GM12878 (cell line): Measurements from ENCODE around the gene ARHGEF3. TPM values are rescaled to one million over a fixed set of nuclear protein-coding genes. Genes with fewer than 3 reads are reported as not detected.

Source experiments
- ATF2 ChIP-seq: IDR thresholded peaks from 2 replicates; pipeline ENCODE4 v1.6.1; 2012; ENCODE audit warnings: low read length, inconsistent platforms
- BMI1 ChIP-seq: fragments of 450-650 bp; IDR thresholded peaks from 2 replicates; pipeline ENCODE4 v1.6.1; 2016; ENCODE audit warnings: mild to moderate bottlenecking, moderate library complexity, borderline replicate concordance
- CBFB ChIP-seq: IDR thresholded peaks from 2 replicates; pipeline ENCODE4 v1.6.1; 2016; ENCODE audit warnings: antibody characterized with exemption, low read depth
- CUX1 ChIP-seq: IDR thresholded peaks from 2 replicates; pipeline ENCODE4 v1.6.1; 2012; ENCODE audit warnings: improper control_type of control experiment, low read depth, low read length; ENCODE audit not compliant: insufficient replicate concordance
- E2F8 ChIP-seq: fragments of 450-650 bp; IDR thresholded peaks from 2 replicates; pipeline ENCODE4 v1.6.1; 2018; ENCODE audit warnings: mild to moderate bottlenecking, low read depth, moderate library complexity; ENCODE audit not compliant: partially characterized antibody
- ESRRA ChIP-seq: IDR thresholded peaks from 2 replicates; pipeline ENCODE4 v1.6.1; 2012; ENCODE audit warnings: mild to moderate bottlenecking, low read length, improper control_type of control experiment
- EZH2 ChIP-seq: IDR thresholded peaks from 2 replicates; pipeline ENCODE4 v1.6.1; 2012; ENCODE audit warnings: low read depth, mild to moderate bottlenecking, control low read depth, inconsistent platforms, low read length, borderline replicate concordance; ENCODE audit not compliant: control insufficient read depth
- HDGF ChIP-seq: fragments of 450-650 bp; IDR thresholded peaks from 2 replicates; pipeline ENCODE4 v1.6.1; 2016; ENCODE audit warnings: antibody characterized with exemption
- IKZF2 ChIP-seq, 2 experiments: fragments of 450-650 bp; IDR thresholded peaks; 2 replicates each; pipeline ENCODE4 v1.6.1; 2017; ENCODE audit warnings: mild to moderate bottlenecking in 2 of 2, moderate library complexity in 2 of 2
- MEF2A ChIP-seq: IDR thresholded peaks from 2 replicates; pipeline ENCODE4 v1.6.1; 2011; ENCODE audit warnings: low read depth, mild to moderate bottlenecking, low read length, moderate library complexity; ENCODE audit not compliant: insufficient read depth
- PKNOX1 ChIP-seq: fragments of 450-650 bp; IDR thresholded peaks from 2 replicates; pipeline ENCODE4 v1.6.1; 2016; ENCODE audit warnings: mild to moderate bottlenecking
- RB1 ChIP-seq: fragments of 450-650 bp; formaldehyde crosslinking; IDR thresholded peaks from 2 replicates; pipeline ENCODE4 v1.6.1; 2017; ENCODE audit warnings: mild to moderate bottlenecking, borderline replicate concordance
- SPI1 ChIP-seq: IDR thresholded peaks from 2 replicates; pipeline ENCODE4 v1.6.1; 2011; ENCODE audit warnings: low read depth, mild to moderate bottlenecking, low read length, moderate library complexity, borderline replicate concordance; ENCODE audit not compliant: insufficient read depth
- ZBTB11 ChIP-seq: fragments of 450-650 bp; formaldehyde crosslinking; IDR thresholded peaks from 2 replicates; pipeline ENCODE4 v1.5.0; 2022; ENCODE audit warnings: mild to moderate bottlenecking, missing genetic modification characterization
- polyA plus RNA-seq, 11 experiments: library from polyadenylated mRNA; depleted of rRNA in 4 of 11; unstranded in 6 of 11; stranded (reverse) in 5 of 11; fragments of >200 nt; fragmentation: Nextera tagmentation in 4 of 11; fragmentation: Illumina TruSeq in 1 of 11; extraction: Ambion mirVana in 4 of 11; extraction: Trizol in 1 of 11; gene quantifications; 1 replicate in 1 of 11; 2 replicates in 10 of 11; pipeline versions ENCODE4 v1.2.1 to v1.2.3, GENCODE V29; 2011 to 2016; ENCODE audit warnings: inconsistent platforms in 2 of 11, missing spikeins in 2 of 11, low read depth in 1 of 11
- total RNA-seq, 4 experiments: library from RNA; depleted of rRNA in 3 of 4; stranded (reverse); fragments of >200 nt in 3 of 4; fragmentation: Illumina TruSeq in 1 of 4; extraction: Trizol in 1 of 4; gene quantifications; 2 replicates each; pipeline versions ENCODE4 v1.2.1 to v1.2.3, GENCODE V29; 2013 to 2021

ARHGEF3 gene
- total and polyA plus RNA-seq, 10 of the 15 experiments (the other 5 are each of a cell fraction or from before 2014, with no cell fraction given), result 21.8 to 78.7 (median 56.2) TPM

GRCh38 chr3:56754741-56755417 is 46.9 kb downstream of the ARHGEF3 start (continued):
- TF ChIP-seq E2F8, result no peak
- no peak; the same call in 1 of the 2 replicates for TF ChIP-seq ESRRA
- TF ChIP-seq RB1, result no peak
- TF ChIP-seq ATF2, result peak; percentile 22; the same call in 1 of the 2 replicates
- TF ChIP-seq EZH2, result no peak
- TF ChIP-seq BMI1, result no peak
- no peak for TF ChIP-seq CUX1
- 0 out of 2 replicates have a peak, but pooled peaks have one; percentile 32 for TF ChIP-seq MEF2A
- peak; percentile 38 to 43; a peak in 2 of 4 replicates for TF ChIP-seq IKZF2 (IDR thresholded peaks at IDR 0.05)
- peak; percentile 45 for TF ChIP-seq PKNOX1
- 0 out of 2 replicates have a peak, but pooled peaks have one; percentile 5 for TF ChIP-seq CBFB
- TF ChIP-seq SPI1, result peak; percentile 89
- no peak for TF ChIP-seq ZBTB11
- TF ChIP-seq HDGF, result peak; percentile 84; the same call in 1 of the 2 replicates
